Caco-2 (cell line): ENCODE data around the gene ERI3. TPM values are rescaled to one million over a fixed set of nuclear protein-coding genes. Genes with fewer than 3 reads are reported as not detected.

ENCODE experiments used
- BruUV-seq: library from RNA; stranded (reverse); fragments of 400-500 nt; replicated peaks from 2 replicates; lab custom pipeline; 2021; lab: Mats Ljungman, UMichigan
- CTCF ChIA-PET: fragments of 300-600 bp; sonication (Branson Sonifier 250); formaldehyde crosslinking; loops from one replicate; lab custom pipeline; 2022; ENCODE audit warnings: antibody characterized with exemption; lab: Charles Lee
- POLR2A ChIA-PET: fragments of 300-600 bp; sonication (Branson Sonifier 250); formaldehyde crosslinking; loops from one replicate; lab custom pipeline; 2022; ENCODE audit warnings: antibody characterized with exemption; lab: Charles Lee
- DNase-seq, 2 experiments: peaks; one replicate each; pipeline versions ENCODE4 v3.0.0 to v3.0.0-alpha.2; 2020 to 2022
- H3K27me3 ChIP-seq: replicated peaks from 2 replicates; pipeline ENCODE4 v1.6.0; 2011; ENCODE audit warnings: low read length; ENCODE audit not compliant: control insufficient read depth, insufficient read depth
- H3K36me3 ChIP-seq: 2 replicates; pipeline ENCODE4 v1.5.1; 2011; ENCODE audit warnings: low read length; ENCODE audit not compliant: control insufficient read depth, insufficient read depth
- H3K4me1 ChIP-seq: fragments of 250-450 bp; sonication (Bioruptor Pico); 2 replicates; pipeline ENCODE4 v1.5.1; 2020; ENCODE audit warnings: mild to moderate bottlenecking
- H3K4me3 ChIP-seq: 2 replicates; pipeline ENCODE4 v1.5.1; 2011; ENCODE audit warnings: low read depth, mild to moderate bottlenecking, control low read depth, low read length
- H3K9me3 ChIP-seq: fragments of 250-450 bp; sonication (Bioruptor Pico); 2 replicates; pipeline ENCODE4 v1.5.1; 2020; ENCODE audit warnings: mild to moderate bottlenecking, moderate library complexity
- H3K27ac Mint-ChIP-seq: one replicate; pipeline ENCODE4 v1.8.0; 2022; ENCODE audit warnings: mixed read lengths; ENCODE audit not compliant: unreplicated experiment
- H3K27me3 Mint-ChIP-seq: one replicate; pipeline ENCODE4 v1.8.0; 2022; ENCODE audit warnings: mixed read lengths; ENCODE audit not compliant: insufficient read depth, unreplicated experiment
- H3K36me3 Mint-ChIP-seq: one replicate; pipeline ENCODE4 v1.8.0; 2022; ENCODE audit warnings: mild to moderate bottlenecking, mixed read lengths; ENCODE audit not compliant: insufficient read depth, unreplicated experiment
- H3K4me1 Mint-ChIP-seq: one replicate; pipeline ENCODE4 v1.8.0; 2022; ENCODE audit warnings: low read depth, mixed read lengths; ENCODE audit not compliant: unreplicated experiment
- H3K4me3 Mint-ChIP-seq: one replicate; pipeline ENCODE4 v1.8.0; 2022; ENCODE audit warnings: mild to moderate bottlenecking, moderate library complexity, mixed read lengths; ENCODE audit not compliant: unreplicated experiment
- H3K9me3 Mint-ChIP-seq: one replicate; pipeline ENCODE4 v1.8.0; 2022; ENCODE audit warnings: mixed read lengths; ENCODE audit not compliant: unreplicated experiment
- intact Hi-C: fragments of 100-400 bp; cut with micrococcal nuclease; formaldehyde crosslinking; loops from one replicate; pipeline ENCODE4 v1.10.0; 2022; ENCODE audit not compliant: unreplicated experiment
- total RNA-seq: library from RNA; stranded (reverse); gene quantifications from 2 replicates; pipeline ENCODE4 v1.2.3, GENCODE V29; 2022
- TF ChIP-seq, protein P1 (sequence below), 2 experiments: fragments of 200-600 bp in 1 of 2; IDR thresholded peaks; 1 replicate in 1 of 2; 2 replicates in 1 of 2; pipeline versions ENCODE4 v1.5.1 to v1.8.0; 2011 to 2022; ENCODE audit warnings: antibody characterized with exemption in 1 of 2, control low read depth in 1 of 2, inconsistent platforms in 1 of 2, low read depth in 1 of 2, low read length in 1 of 2, mild to moderate bottlenecking in 1 of 2, moderate library complexity in 1 of 2; ENCODE audit not compliant: insufficient read depth in 1 of 2, severe bottlenecking in 1 of 2, unreplicated experiment in 1 of 2

The ERI3 gene
- total RNA-seq, 1 experiment from 2014 or later, result 38.2 TPM

- ChIA-PET CTCF (no interaction called here), POLR2A (no interaction called here)
- Histone ChIP-seq H3K27me3 (no peaks in the 10 kb centered on the region), H3K9me3 (no peaks in the 10 kb centered on the region), H3K4me3 (no peak overlapping the region), H3K36me3 (no peaks in the 10 kb centered on the region), H3K4me1 (no peaks in the 10 kb centered on the region)
- BruUV-seq, result no TSS peak
- Mint-ChIP-seq H3K27ac (no peak overlapping the region), H3K36me3 (peaks cover 4% of the 10 kb centered on the region), H3K4me3 (no peak overlapping the region), H3K9me3 (no peaks in the 10 kb centered on the region), H3K27me3 (no peaks in the 10 kb centered on the region), H3K4me1 (peaks cover 10% of the 10 kb centered on the region)
- TF ChIP-seq, protein P1, sequence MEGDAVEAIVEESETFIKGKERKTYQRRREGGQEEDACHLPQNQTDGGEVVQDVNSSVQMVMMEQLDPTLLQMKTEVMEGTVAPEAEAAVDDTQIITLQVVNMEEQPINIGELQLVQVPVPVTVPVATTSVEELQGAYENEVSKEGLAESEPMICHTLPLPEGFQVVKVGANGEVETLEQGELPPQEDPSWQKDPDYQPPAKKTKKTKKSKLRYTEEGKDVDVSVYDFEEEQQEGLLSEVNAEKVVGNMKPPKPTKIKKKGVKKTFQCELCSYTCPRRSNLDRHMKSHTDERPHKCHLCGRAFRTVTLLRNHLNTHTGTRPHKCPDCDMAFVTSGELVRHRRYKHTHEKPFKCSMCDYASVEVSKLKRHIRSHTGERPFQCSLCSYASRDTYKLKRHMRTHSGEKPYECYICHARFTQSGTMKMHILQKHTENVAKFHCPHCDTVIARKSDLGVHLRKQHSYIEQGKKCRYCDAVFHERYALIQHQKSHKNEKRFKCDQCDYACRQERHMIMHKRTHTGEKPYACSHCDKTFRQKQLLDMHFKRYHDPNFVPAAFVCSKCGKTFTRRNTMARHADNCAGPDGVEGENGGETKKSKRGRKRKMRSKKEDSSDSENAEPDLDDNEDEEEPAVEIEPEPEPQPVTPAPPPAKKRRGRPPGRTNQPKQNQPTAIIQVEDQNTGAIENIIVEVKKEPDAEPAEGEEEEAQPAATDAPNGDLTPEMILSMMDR (IDR thresholded peaks at IDR 0.05; ENCODE audit: insufficient read depth in 1 of 2, low read depth in 1 of 2, low read length in 1 of 2, severe bottlenecking in 1 of 2, unreplicated experiment in 1 of 2), result no peak
- no peak for DNase-seq
- intact Hi-C loops, result no loop called here
Observed at GRCh38 chr1:44347280-44347679, 7.8 kb downstream of the ERI3 start.

DNA sequence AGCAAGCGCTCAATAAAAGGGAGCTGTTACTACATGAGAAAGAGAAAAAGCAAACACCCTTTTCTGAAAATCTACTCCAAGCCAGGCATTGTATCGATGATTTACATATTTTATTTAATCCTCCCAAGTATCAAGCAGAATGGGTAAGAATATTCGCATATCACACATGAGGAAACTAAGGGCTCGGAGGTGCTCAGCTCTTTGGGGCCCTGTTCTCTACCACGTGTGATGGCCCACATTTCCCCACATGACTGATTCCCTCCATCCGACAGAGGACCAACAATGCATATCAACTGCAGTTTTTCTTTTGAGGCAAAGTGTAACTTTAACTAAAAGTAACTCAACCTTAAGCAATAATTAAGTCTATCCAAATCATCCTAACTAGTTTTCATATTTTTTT, 8.2 kb downstream of the ERI3 start:
- DNase-seq, result no peak
- intact Hi-C loops, result no loop called here
- Mint-ChIP-seq H3K36me3 (peaks cover under 1% of the 10 kb centered on the region), H3K4me1 (peaks cover 10% of the 10 kb centered on the region), H3K9me3 (no peaks in the 10 kb centered on the region), H3K27ac (no peak overlapping the region), H3K4me3 (no peak overlapping the region), H3K27me3 (no peaks in the 10 kb centered on the region)
- H3K36me3 ChIP-seq, result no peaks in the 10 kb centered on the region
- H3K4me1 ChIP-seq, result no peaks in the 10 kb centered on the region
- TF ChIP-seq, protein P1 (IDR thresholded peaks at IDR 0.05; ENCODE audit: insufficient read depth in 1 of 2, low read depth in 1 of 2, low read length in 1 of 2, severe bottlenecking in 1 of 2, unreplicated experiment in 1 of 2), result no peak
- no peak overlapping the region for H3K4me3 ChIP-seq
- no peaks in the 10 kb centered on the region for H3K9me3 ChIP-seq
- ChIA-PET CTCF (no interaction called here), POLR2A (no interaction called here)
- no TSS peak for BruUV-seq
- H3K27me3 ChIP-seq, result no peaks in the 10 kb centered on the region

- no peaks in the 10 kb centered on the region for H3K9me3 Mint-ChIP-seq
- ChIA-PET CTCF (no interaction called here), POLR2A (no interaction called here)
- no TSS peak for BruUV-seq
- H3K27ac Mint-ChIP-seq, result no peak overlapping the region
- H3K4me1 Mint-ChIP-seq, result peaks cover 10% of the 10 kb centered on the region
- TF ChIP-seq, protein P1 (IDR thresholded peaks at IDR 0.05; ENCODE audit: insufficient read depth in 1 of 2, low read depth in 1 of 2, low read length in 1 of 2, severe bottlenecking in 1 of 2, unreplicated experiment in 1 of 2), result no peak
- Histone ChIP-seq H3K36me3 (no peaks in the 10 kb centered on the region), H3K27me3 (no peaks in the 10 kb centered on the region), H3K4me3 (no peak overlapping the region), H3K9me3 (no peaks in the 10 kb centered on the region), H3K4me1 (no peaks in the 10 kb centered on the region)
- no peaks in the 10 kb centered on the region for H3K36me3 Mint-ChIP-seq
- intact Hi-C loops, result no loop called here
- DNase-seq, result no peak
- no peak overlapping the region for H3K4me3 Mint-ChIP-seq
- no peaks in the 10 kb centered on the region for H3K27me3 Mint-ChIP-seq
Observed at GRCh38 chr1:44346184-44346583, 8.9 kb downstream of the ERI3 start.
